C4-2B (cell line): Measurements from ENCODE around the gene PARP1.

Source experiments
- CTCF ChIP-seq: fragments of 450-650 bp; conservative IDR thresholded peaks from 2 replicates; pipeline ENCODE4 v1.5.1; 2017; ENCODE audit warnings: mild to moderate bottlenecking
- ZFX ChIP-seq: fragments of 450-650 bp; IDR thresholded peaks from 2 replicates; pipeline ENCODE4 v1.6.1; 2017

DNA sequence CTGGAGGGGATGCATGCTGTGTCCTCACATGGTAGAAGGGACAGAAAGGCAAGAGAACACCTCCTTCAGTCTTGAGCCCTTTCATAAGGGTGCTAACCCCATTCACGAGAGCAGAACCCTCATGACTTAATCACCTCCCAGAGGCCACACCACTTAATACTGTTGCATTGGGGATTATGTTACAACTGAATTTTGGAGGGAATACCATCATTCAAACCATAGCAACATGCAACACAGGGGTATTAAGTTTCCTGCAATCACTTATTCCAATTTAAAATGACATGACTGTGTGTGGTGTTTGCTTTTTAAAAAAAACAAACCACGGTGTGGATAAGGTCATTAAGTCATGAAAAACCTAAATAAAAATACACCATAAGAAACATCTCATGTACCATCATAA is 95.8 kb downstream of the PARP1 start:
- TF ChIP-seq CTCF (no peak), ZFX (no peak)
